GM12892 (cell line): ENCODE data around the gene PGD.

Source experiments
- POLR2A ChIP-seq: IDR thresholded peaks from 2 replicates; pipeline ENCODE4 v1.6.1; 2011; ENCODE audit warnings: low read depth, low read length, control low read depth
- POLR2AphosphoS5 ChIP-seq: IDR thresholded peaks from 2 replicates; pipeline ENCODE4 v1.6.1; 2011; ENCODE audit warnings: low read depth, low read length, control low read depth
- TAF1 ChIP-seq: IDR thresholded peaks from 2 replicates; pipeline ENCODE4 v1.6.1; 2011; ENCODE audit warnings: low read depth, mild to moderate bottlenecking, control low read depth, low read length, borderline replicate concordance

- TF ChIP-seq POLR2AphosphoS5 = no peak
- no peak for TF ChIP-seq POLR2A
- TF ChIP-seq TAF1 = no peak
Observed at GRCh38 chr1:10437052-10437451, 38.2 kb downstream of the PGD start.
